IgD-negative memory B cell (primary cell): ENCODE results near the gene ACTL6B. TPM values are rescaled to one million over a fixed set of nuclear protein-coding genes. Genes with fewer than 3 reads are reported as not detected.
"Not testable (repeated sequence)": the region's sequence is repeated elsewhere in the genome, so short reads cannot be mapped to it uniquely, and the experiment has no call there.

Experiments
- H3K27ac Mint-ChIP-seq, 3 donors: one replicate each; pipeline ENCODE4 v1.8.0; 2020 to 2022; ENCODE audit warnings: mild to moderate bottlenecking in 3 of 3, mixed read lengths in 3 of 3, moderate library complexity in 1 of 3
- H3K27me3 Mint-ChIP-seq: one replicate; pipeline ENCODE4 v1.8.0; 2021; ENCODE audit warnings: mixed read lengths
- H3K36me3 Mint-ChIP-seq: one replicate; pipeline ENCODE4 v1.8.0; 2020; ENCODE audit warnings: mild to moderate bottlenecking, mixed read lengths
- H3K4me1 Mint-ChIP-seq, 3 donors: one replicate each; pipeline ENCODE4 v1.8.0; 2020 to 2022; ENCODE audit warnings: mixed read lengths in 3 of 3, mild to moderate bottlenecking in 1 of 3
- H3K4me3 Mint-ChIP-seq, 4 donors: one replicate each; pipeline ENCODE4 v1.8.0; 2020 to 2022; ENCODE audit warnings: mild to moderate bottlenecking in 4 of 4, mixed read lengths in 4 of 4, moderate library complexity in 3 of 4
- H3K9me3 Mint-ChIP-seq, 3 donors: one replicate each; pipeline ENCODE4 v1.8.0; 2020 to 2021; ENCODE audit warnings: mixed read lengths in 3 of 3, mild to moderate bottlenecking in 1 of 3
- polyA plus RNA-seq: library from polyadenylated mRNA; unstranded; fragments of 300-500 nt; fragmentation: Illumina TruSeq; gene quantifications from one replicate; pipeline ENCODE4 v1.2.3, GENCODE V29; 2021

ACTL6B gene
- polyA plus RNA-seq = not detected

GRCh38 chr7:100655908-100656674 is at the start of gene ACTL6B:
ACTL6B (minus strand) TSS chr7:100656448; CDS start chr7:100656354, 94 bp downstream.
- Mint-ChIP-seq H3K9me3 (peaks cover 0 to under 1% (median 0%) of the 10 kb centered on the region in 3 donors), H3K27me3 (peaks cover 37% of the 10 kb centered on the region), H3K27ac (no peak within 1 kb of the TSS), H3K4me1 (peaks cover 0 to 2% (median 0%) of the 10 kb centered on the region in 3 donors), H3K4me3 (no peak within 1 kb of the TSS), H3K36me3 (peaks cover 3% of the 10 kb centered on the region)

GRCh38 chr7:100705320-100705752 is 49.1 kb upstream of the ACTL6B start:
- peak overlapping the region; percentile 86 to 97 (median 94) for H3K4me3 Mint-ChIP-seq
- peak overlapping the region; percentile 79 to 97 (median 94) for H3K27ac Mint-ChIP-seq
- H3K4me1 Mint-ChIP-seq = peaks cover 0 to 6% (median 4%) of the 10 kb centered on the region in 3 donors

GRCh38 chr7:100701089-100701488 is 44.8 kb upstream of the ACTL6B start:
- not testable (repeated sequence) for H3K27me3 Mint-ChIP-seq, H3K27ac Mint-ChIP-seq, H3K9me3 Mint-ChIP-seq, H3K4me1 Mint-ChIP-seq, H3K4me3 Mint-ChIP-seq, H3K36me3 Mint-ChIP-seq

More at GRCh38 chr7:100705320-100705752, 49.1 kb upstream of the ACTL6B start:
- Mint-ChIP-seq H3K9me3 (no peaks in the 10 kb centered on the region), H3K27me3 (no peaks in the 10 kb centered on the region), H3K36me3 (peaks cover 1% of the 10 kb centered on the region)

DNA sequence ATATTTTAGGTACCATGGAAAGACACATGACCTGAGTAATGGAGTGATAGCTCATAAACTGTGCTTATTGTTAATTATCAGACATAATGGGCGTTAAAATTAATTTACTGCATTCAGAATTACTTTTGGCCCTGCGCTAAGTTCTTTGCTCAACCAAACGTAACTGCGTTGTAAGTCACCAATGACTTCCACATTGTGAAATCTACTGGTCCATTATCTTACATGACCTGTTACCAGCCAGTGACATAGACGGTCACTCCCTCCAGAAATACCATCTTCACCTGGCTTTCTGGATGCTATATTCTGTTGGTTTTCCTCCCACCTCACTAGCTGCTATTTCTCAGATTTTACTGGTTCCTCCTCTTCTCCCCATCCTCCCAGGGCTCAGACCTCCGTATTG is 42.8 kb upstream of the ACTL6B start:
- H3K9me3 Mint-ChIP-seq = no peaks in the 10 kb centered on the region
- H3K4me3 Mint-ChIP-seq = peak overlapping the region in 1 of 4 donors; percentile 0
- H3K27me3 Mint-ChIP-seq = peaks cover 3% of the 10 kb centered on the region
- peaks cover 1% of the 10 kb centered on the region for H3K36me3 Mint-ChIP-seq
- no peak overlapping the region for H3K27ac Mint-ChIP-seq
- peaks cover 6 to 12% (median 7%) of the 10 kb centered on the region in 3 donors for H3K4me1 Mint-ChIP-seq

- H3K27me3 Mint-ChIP-seq = peaks cover 3% of the 10 kb centered on the region
- peak overlapping the region in 3 of 4 donors; percentile 32 to 84 (median 78) for H3K4me3 Mint-ChIP-seq
- no peaks in the 10 kb centered on the region for H3K9me3 Mint-ChIP-seq
- peak overlapping the region; percentile 80 to 95 (median 86) for H3K27ac Mint-ChIP-seq
- H3K4me1 Mint-ChIP-seq = peaks cover 23 to 28% (median 24%) of the 10 kb centered on the region in 3 donors
- H3K36me3 Mint-ChIP-seq = peaks cover under 1% of the 10 kb centered on the region
Observed at GRCh38 chr7:100696123-100696521, 39.9 kb upstream of the ACTL6B start.

GRCh38 chr7:100694098-100694745 is 38.0 kb upstream of the ACTL6B start, which contains the start of gene GIGYF1:
GIGYF1 (minus strand) TSS chr7:100694250; CDS start chr7:100688238, 6,012 bp downstream.
- Mint-ChIP-seq H3K4me1 (peaks cover 24 to 30% (median 28%) of the 10 kb centered on the region in 3 donors), H3K9me3 (no peaks in the 10 kb centered on the region), H3K27ac (peak within 1 kb of the TSS; percentile 92 to 96 (median 93)), H3K36me3 (no peaks in the 10 kb centered on the region), H3K4me3 (peak within 1 kb of the TSS; percentile 89 to 97 (median 95)), H3K27me3 (peaks cover 3% of the 10 kb centered on the region)

DNA sequence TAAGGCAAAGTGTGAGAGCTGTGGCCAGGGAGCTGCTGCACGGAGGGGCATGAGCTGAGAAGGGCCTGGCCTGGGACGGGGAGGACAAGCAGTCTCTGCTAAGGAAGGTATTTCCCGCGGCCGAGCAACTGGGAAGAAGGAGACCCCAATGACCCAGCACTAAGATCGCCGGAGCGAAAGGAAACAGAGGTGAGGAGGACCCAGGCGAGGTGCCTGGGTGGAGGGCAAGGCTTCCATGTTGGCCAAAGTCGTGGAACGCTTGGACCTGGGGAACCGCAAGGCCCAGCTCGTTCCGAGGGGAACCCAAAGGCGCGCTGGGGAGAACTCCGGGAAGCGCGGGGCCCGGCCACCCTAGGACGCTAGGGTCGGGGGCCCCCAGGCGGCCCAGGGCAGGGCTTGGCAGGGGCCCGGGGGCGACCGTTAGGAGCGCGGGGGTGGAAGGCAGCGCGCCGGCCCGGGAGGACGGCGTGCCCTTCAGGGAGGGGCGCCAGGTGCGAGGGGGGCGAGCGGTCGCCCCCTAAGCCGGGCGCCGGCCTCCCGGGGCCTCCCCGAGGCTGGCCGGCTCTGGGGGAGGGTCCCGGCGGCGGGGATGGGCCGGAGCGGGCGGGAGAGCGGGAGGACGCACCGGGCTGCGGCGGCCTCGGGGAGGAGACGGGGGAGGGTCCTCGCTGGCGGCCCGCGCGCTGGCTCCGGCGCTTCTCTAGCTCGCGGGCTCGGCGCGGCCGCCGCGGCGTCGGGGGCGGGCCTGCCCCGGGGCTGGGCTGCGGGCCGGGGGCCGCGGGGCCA is 37.3 kb upstream of the ACTL6B start:
- Mint-ChIP-seq H3K4me3 (peak overlapping the region; percentile 89 to 97 (median 95)), H3K27ac (peak overlapping the region; percentile 92 to 96 (median 93)), H3K27me3 (peaks cover 3% of the 10 kb centered on the region), H3K36me3 (no peaks in the 10 kb centered on the region), H3K4me1 (peaks cover 24 to 30% (median 29%) of the 10 kb centered on the region in 3 donors), H3K9me3 (no peaks in the 10 kb centered on the region)

GRCh38 chr7:100692578-100692961 is 36.3 kb upstream of the ACTL6B start:
- peak overlapping the region; percentile 89 to 97 (median 95) for H3K4me3 Mint-ChIP-seq
- peak overlapping the region in 2 of 3 donors; percentile 93 to 96 for H3K27ac Mint-ChIP-seq
- no peaks in the 10 kb centered on the region for H3K9me3 Mint-ChIP-seq
- H3K36me3 Mint-ChIP-seq = no peaks in the 10 kb centered on the region
- no peaks in the 10 kb centered on the region for H3K27me3 Mint-ChIP-seq
- peaks cover 24 to 30% (median 29%) of the 10 kb centered on the region in 3 donors for H3K4me1 Mint-ChIP-seq

GRCh38 chr7:100691676-100692577 is 35.7 kb upstream of the ACTL6B start:
- Mint-ChIP-seq H3K36me3 (no peaks in the 10 kb centered on the region), H3K27ac (peak overlapping the region; percentile 80 to 96 (median 93)), H3K27me3 (no peaks in the 10 kb centered on the region), H3K4me3 (peak overlapping the region; percentile 89 to 97 (median 95)), H3K9me3 (no peaks in the 10 kb centered on the region), H3K4me1 (peaks cover 24 to 30% (median 29%) of the 10 kb centered on the region in 3 donors)

DNA sequence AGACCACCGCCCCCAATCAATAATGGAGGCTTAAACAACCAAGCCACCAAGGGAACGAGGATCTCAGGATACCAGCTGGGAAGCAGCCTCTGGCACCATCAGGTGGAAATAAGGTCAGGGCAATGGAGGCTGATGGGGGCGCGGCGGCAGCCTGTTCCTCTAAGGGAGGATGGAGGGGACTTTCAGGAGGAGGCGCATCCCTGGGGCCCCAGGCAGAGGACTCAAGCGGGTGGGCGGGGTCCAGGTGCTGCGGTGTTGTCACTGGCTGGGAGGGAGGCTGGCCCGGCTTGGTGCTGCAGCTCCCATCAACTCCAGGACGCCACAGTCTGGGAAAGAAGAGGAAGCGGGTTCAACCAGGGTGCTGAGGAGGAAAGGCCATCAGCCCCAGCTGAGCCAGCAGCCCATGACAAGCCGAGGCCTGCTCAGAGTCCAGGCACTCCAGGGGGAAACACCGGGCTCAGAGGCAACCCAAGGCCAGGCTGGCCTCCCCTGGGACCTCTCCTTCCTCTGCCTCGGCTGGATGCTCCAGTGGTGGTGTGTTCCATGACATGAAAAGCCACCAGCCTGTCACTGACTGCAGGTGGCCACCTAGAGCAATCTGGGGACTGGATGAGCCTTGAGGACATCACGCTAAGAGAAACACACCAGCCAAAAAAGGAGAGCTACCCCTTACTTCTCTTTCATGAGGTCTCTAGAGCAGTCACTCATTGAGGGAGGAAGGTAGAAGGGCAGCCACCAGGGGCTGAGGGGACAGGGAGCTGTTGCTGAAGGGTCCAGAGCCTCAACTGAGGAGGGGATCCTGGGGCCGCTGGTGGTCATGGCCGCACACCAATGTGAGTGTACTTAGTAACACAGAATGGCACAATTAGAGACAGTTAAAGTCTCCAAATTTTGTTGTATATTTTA is 33.2 kb upstream of the ACTL6B start:
- peaks cover 17 to 23% (median 18%) of the 10 kb centered on the region in 3 donors for H3K4me1 Mint-ChIP-seq
- H3K27ac Mint-ChIP-seq = peak overlapping the region in 2 of 3 donors; percentile 59 to 78
- H3K4me3 Mint-ChIP-seq = peak overlapping the region in 3 of 4 donors; percentile 38 to 53 (median 47)
- no peaks in the 10 kb centered on the region for H3K27me3 Mint-ChIP-seq
- no peaks in the 10 kb centered on the region for H3K36me3 Mint-ChIP-seq
- H3K9me3 Mint-ChIP-seq = no peaks in the 10 kb centered on the region

DNA sequence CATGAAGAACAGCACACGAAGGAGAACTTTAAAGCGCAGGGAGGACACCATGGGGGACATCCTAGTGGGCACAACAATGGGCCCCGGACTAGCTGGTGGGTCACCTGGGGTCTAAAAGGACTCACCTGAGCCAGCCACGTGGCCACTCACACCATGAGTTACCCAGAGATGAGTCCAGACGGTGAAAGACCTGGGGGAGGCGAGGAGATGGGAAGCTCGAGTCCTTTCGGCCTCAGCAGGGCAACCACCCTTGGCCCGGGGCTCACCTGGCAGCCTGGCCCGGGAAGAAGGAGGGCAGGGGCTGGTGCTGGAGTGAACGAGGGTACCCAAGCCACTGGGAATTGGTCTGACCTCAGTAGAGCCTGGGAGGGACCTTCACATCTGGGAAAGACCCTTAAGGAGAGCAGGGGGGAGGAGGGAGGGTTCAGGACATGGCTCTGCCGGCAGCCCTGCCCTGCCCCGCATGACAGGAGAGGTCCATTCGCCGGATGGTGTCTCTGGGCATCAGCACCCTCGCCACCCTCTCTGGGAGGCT is 32.1 kb upstream of the ACTL6B start:
- Mint-ChIP-seq H3K4me3 (peak overlapping the region in 2 of 4 donors; percentile 53 to 77), H3K9me3 (no peaks in the 10 kb centered on the region), H3K36me3 (no peaks in the 10 kb centered on the region), H3K27me3 (no peaks in the 10 kb centered on the region), H3K27ac (no peak overlapping the region), H3K4me1 (peaks cover 17 to 23% (median 18%) of the 10 kb centered on the region in 3 donors)

DNA sequence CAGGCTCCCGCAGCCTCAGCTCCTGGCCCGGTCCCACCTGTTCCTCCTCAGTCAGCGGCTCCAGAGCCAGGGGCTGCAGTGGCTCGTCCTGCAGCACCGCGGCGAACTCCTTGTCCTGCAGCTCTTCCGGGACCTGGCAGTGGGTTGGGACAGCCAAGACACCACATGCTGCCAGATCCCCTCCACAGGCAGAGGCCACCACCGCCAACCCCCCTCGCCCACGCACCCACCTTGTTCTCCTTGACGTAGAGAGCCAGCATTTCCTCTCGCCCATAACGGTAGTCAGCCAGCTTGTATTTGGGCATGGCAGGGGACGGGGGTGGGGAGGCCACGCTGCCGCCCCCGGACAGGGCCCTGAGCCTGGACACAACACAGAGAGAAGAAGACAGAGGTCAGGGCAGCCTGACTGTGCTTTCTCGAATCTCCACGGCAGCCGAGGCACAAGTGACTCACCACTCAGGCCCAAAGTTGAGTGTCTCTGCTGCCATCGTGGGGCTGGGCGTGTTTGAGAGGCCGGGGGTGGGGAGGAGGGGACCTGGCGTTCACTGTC is 31.6 kb upstream of the ACTL6B start:
- H3K9me3 Mint-ChIP-seq = no peaks in the 10 kb centered on the region
- H3K27ac Mint-ChIP-seq = no peak overlapping the region
- H3K4me1 Mint-ChIP-seq = peaks cover 12 to 19% (median 15%) of the 10 kb centered on the region in 3 donors
- H3K36me3 Mint-ChIP-seq = no peaks in the 10 kb centered on the region
- no peak overlapping the region for H3K4me3 Mint-ChIP-seq
- H3K27me3 Mint-ChIP-seq = no peaks in the 10 kb centered on the region
